Trophoblast cell (in vitro differentiated cells and primary cell): ENCODE results near the gene ACACB.

Experiments used
- DNase-seq, 2 donors: peaks; one replicate each; pipeline ENCODE4 v3.0.0-alpha.2; 2016
- H2AFZ ChIP-seq: 2 replicates; pipeline ENCODE4 v1.6.1; 2013; ENCODE audit warnings: low read length, moderate library complexity, mild to moderate bottlenecking; ENCODE audit not compliant: insufficient read depth, poor library complexity
- H2AK5ac ChIP-seq: 2 replicates; pipeline ENCODE4 v1.6.1; 2013; ENCODE audit warnings: mild to moderate bottlenecking, low read length
- H2BK120ac ChIP-seq: 2 replicates; pipeline ENCODE4 v1.6.1; 2013; ENCODE audit warnings: low read length, mild to moderate bottlenecking, moderate library complexity; ENCODE audit not compliant: insufficient read depth, poor library complexity
- H2BK12ac ChIP-seq: 2 replicates; pipeline ENCODE4 v1.6.1; 2013; ENCODE audit warnings: mild to moderate bottlenecking, low read length, moderate library complexity
- H2BK5ac ChIP-seq: 2 replicates; pipeline ENCODE4 v1.6.1; 2013; ENCODE audit warnings: low read length, low read depth, moderate library complexity, mild to moderate bottlenecking; ENCODE audit not compliant: poor library complexity
- H3K14ac ChIP-seq: 2 replicates; pipeline ENCODE4 v1.6.1; 2013; ENCODE audit warnings: mild to moderate bottlenecking, low read length
- H3K18ac ChIP-seq: 2 replicates; pipeline ENCODE4 v1.6.1; 2013; ENCODE audit warnings: mild to moderate bottlenecking, low read length
- H3K23ac ChIP-seq: 2 replicates; pipeline ENCODE4 v1.6.1; 2013; ENCODE audit warnings: low read length
- H3K27ac ChIP-seq: 2 replicates; pipeline ENCODE4 v1.5.1; 2013; ENCODE audit warnings: low read depth, mild to moderate bottlenecking, inconsistent platforms, low read length, moderate library complexity
- H3K27me3 ChIP-seq: 2 replicates; pipeline ENCODE4 v1.6.1; 2013; ENCODE audit warnings: inconsistent platforms, mild to moderate bottlenecking, low read length, moderate library complexity; ENCODE audit not compliant: insufficient read depth
- H3K36me3 ChIP-seq, 2 experiments: 1 replicate in 1 of 2; 2 replicates in 1 of 2; pipeline ENCODE4 v1.6.1; 2013; ENCODE audit warnings: low read length in 2 of 2, mild to moderate bottlenecking in 2 of 2, moderate library complexity in 1 of 2; ENCODE audit not compliant: insufficient read depth in 2 of 2, control insufficient read depth in 1 of 2
- H3K4ac ChIP-seq: 2 replicates; pipeline ENCODE4 v1.6.1; 2013; ENCODE audit warnings: low read depth, mild to moderate bottlenecking, low read length, moderate library complexity
- H3K4me1 ChIP-seq, 2 experiments: 1 replicate in 1 of 2; 2 replicates in 1 of 2; pipeline ENCODE4 v1.6.1; 2013; ENCODE audit warnings: low read length in 2 of 2, mild to moderate bottlenecking in 2 of 2, moderate library complexity in 1 of 2; ENCODE audit not compliant: insufficient read depth in 2 of 2, control insufficient read depth in 1 of 2
- H3K4me2 ChIP-seq: 2 replicates; pipeline ENCODE4 v1.6.1; 2013; ENCODE audit warnings: inconsistent platforms, mild to moderate bottlenecking, low read length, moderate library complexity
- H3K4me3 ChIP-seq: 2 replicates; pipeline ENCODE4 v1.5.1; 2013; ENCODE audit warnings: mild to moderate bottlenecking, low read depth, low read length, inconsistent platforms
- H3K79me1 ChIP-seq: one replicate; pipeline ENCODE4 v1.6.1; 2013; ENCODE audit warnings: low read length
- H3K79me2 ChIP-seq: 2 replicates; pipeline ENCODE4 v1.6.1; 2013; ENCODE audit warnings: low read length, mild to moderate bottlenecking; ENCODE audit not compliant: control insufficient read depth, insufficient read depth, poor library complexity
- H3K9ac ChIP-seq: 2 replicates; pipeline ENCODE4 v1.6.1; 2013; ENCODE audit warnings: mild to moderate bottlenecking, low read length
- H3K9me3 ChIP-seq: 2 replicates; pipeline ENCODE4 v1.6.1; 2013; ENCODE audit warnings: low read depth, mild to moderate bottlenecking, control low read depth, inconsistent platforms, low read length; ENCODE audit not compliant: insufficient read depth
- H4K12ac ChIP-seq: 2 replicates; pipeline ENCODE4 v1.6.1; 2013; ENCODE audit warnings: low read depth, mild to moderate bottlenecking, low read length, moderate library complexity
- H4K8ac ChIP-seq: 2 replicates; pipeline ENCODE4 v1.6.1; 2013; ENCODE audit warnings: low read depth, mild to moderate bottlenecking, low read length, moderate library complexity
- H4K91ac ChIP-seq: one replicate; pipeline ENCODE4 v1.6.1; 2013; ENCODE audit warnings: low read depth, mild to moderate bottlenecking, low read length, moderate library complexity
- WGBS: extraction: QIAGEN DNeasy Blood & Tissue Kit; methylation state at CpG from one replicate; pipeline ENCODE4 v1.1.7; 2013; ENCODE audit warnings: missing lambda C conversion rate; ENCODE audit not compliant: insufficient read length, insufficient coverage; ENCODE audit errors: extremely low coverage; 5-methylcytosine and 5-hydroxymethylcytosine counted together

ACACB gene

GRCh38 chr12:109246221-109246620, 129.8 kb downstream of the ACACB start:
- WGBS: no CpG with 5 or more reads among the region's 15 CpGs

GRCh38 chr12:109247831-109248654, 131.7 kb downstream of the ACACB start:
- no CpG with 5 or more reads among the region's 9 CpGs for WGBS
- Histone ChIP-seq H3K27ac (no peak overlapping the region), H3K27me3 (no peaks in the 10 kb centered on the region), H2BK120ac (no peak overlapping the region), H4K12ac (no peak overlapping the region), H3K79me1 (no peaks in the 10 kb centered on the region), H2AK5ac (no peak overlapping the region), H3K79me2 (no peaks in the 10 kb centered on the region), H4K8ac (no peak overlapping the region), H3K23ac (no peak overlapping the region), H2BK5ac (no peak overlapping the region), H3K4me2 (no peak overlapping the region), H3K4ac (no peak overlapping the region), H3K4me3 (no peak overlapping the region), H3K36me3 (no peaks in the 10 kb centered on the region), H3K14ac (no peak overlapping the region), H3K18ac (no peak overlapping the region), H2BK12ac (no peak overlapping the region), H3K9me3 (peaks cover 3% of the 10 kb centered on the region), H3K4me1 (no peaks in the 10 kb centered on the region), H4K91ac (no peak overlapping the region), H2AFZ (no peak overlapping the region), H3K9ac (no peak overlapping the region)
- no peak for DNase-seq

More at GRCh38 chr12:109246221-109246620, 129.8 kb downstream of the ACACB start:
- Histone ChIP-seq H2BK12ac (no peak overlapping the region), H3K14ac (no peak overlapping the region), H3K4me3 (no peak overlapping the region), H3K9me3 (no peaks in the 10 kb centered on the region), H3K36me3 (no peaks in the 10 kb centered on the region), H2BK120ac (no peak overlapping the region), H3K79me1 (no peaks in the 10 kb centered on the region), H4K91ac (no peak overlapping the region), H4K12ac (no peak overlapping the region), H3K9ac (no peak overlapping the region), H3K79me2 (no peaks in the 10 kb centered on the region), H3K4ac (no peak overlapping the region), H3K4me2 (no peak overlapping the region), H2AFZ (no peak overlapping the region), H3K27me3 (no peaks in the 10 kb centered on the region), H2AK5ac (no peak overlapping the region), H3K4me1 (no peaks in the 10 kb centered on the region), H4K8ac (no peak overlapping the region), H3K23ac (no peak overlapping the region), H2BK5ac (no peak overlapping the region), H3K18ac (no peak overlapping the region), H3K27ac (no peak overlapping the region)
- DNase-seq: no peak

GRCh38 chr12:109250523-109250922, 134.1 kb downstream of the ACACB start:
- Histone ChIP-seq H4K12ac (no peak overlapping the region), H4K8ac (no peak overlapping the region), H3K4me3 (no peak overlapping the region), H3K36me3 (no peaks in the 10 kb centered on the region), H3K27me3 (no peaks in the 10 kb centered on the region), H3K4me1 (no peaks in the 10 kb centered on the region), H2BK12ac (no peak overlapping the region), H3K27ac (no peak overlapping the region), H3K79me2 (no peaks in the 10 kb centered on the region), H3K4me2 (no peak overlapping the region), H2BK5ac (no peak overlapping the region), H3K9ac (no peak overlapping the region), H2BK120ac (no peak overlapping the region), H3K4ac (no peak overlapping the region), H4K91ac (no peak overlapping the region), H2AFZ (no peak overlapping the region), H3K18ac (no peak overlapping the region), H2AK5ac (no peak overlapping the region), H3K14ac (no peak overlapping the region), H3K23ac (no peak overlapping the region), H3K9me3 (peaks cover 8% of the 10 kb centered on the region), H3K79me1 (no peaks in the 10 kb centered on the region)
- WGBS: no CpG with 5 or more reads among the region's 1 CpG
- no peak for DNase-seq

GRCh38 chr12:109252799-109253198, 136.4 kb downstream of the ACACB start:
- no peaks in the 10 kb centered on the region for H3K4me1 ChIP-seq

More at GRCh38 chr12:109252799-109253198, 136.4 kb downstream of the ACACB start:
- no peak overlapping the region for H4K8ac ChIP-seq
- H2AK5ac ChIP-seq: no peak overlapping the region
- H3K9ac ChIP-seq: no peak overlapping the region
- H3K14ac ChIP-seq: no peak overlapping the region
- WGBS: no CpG with 5 or more reads among the region's 4 CpGs
- no peak overlapping the region for H4K12ac ChIP-seq
- no peak overlapping the region for H3K27ac ChIP-seq
- no peaks in the 10 kb centered on the region for H3K36me3 ChIP-seq
- H2AFZ ChIP-seq: no peak overlapping the region
- H2BK5ac ChIP-seq: no peak overlapping the region
- H3K4me3 ChIP-seq: no peak overlapping the region
- DNase-seq: no peak
- H2BK120ac ChIP-seq: no peak overlapping the region
- H2BK12ac ChIP-seq: no peak overlapping the region
- no peak overlapping the region for H3K23ac ChIP-seq
- H3K4me2 ChIP-seq: no peak overlapping the region
- H3K18ac ChIP-seq: no peak overlapping the region
- no peaks in the 10 kb centered on the region for H3K27me3 ChIP-seq
- H3K79me1 ChIP-seq: no peaks in the 10 kb centered on the region
- no peaks in the 10 kb centered on the region for H3K79me2 ChIP-seq
- no peak overlapping the region for H3K4ac ChIP-seq
- peaks cover 8% of the 10 kb centered on the region for H3K9me3 ChIP-seq
- H4K91ac ChIP-seq: no peak overlapping the region
